ENCODE measurements around the gene NDRG3. TPM values are rescaled to one million over a fixed set of nuclear protein-coding genes. Genes with fewer than 3 reads are reported as not detected.
A peak's percentile ranks its signal among the peaks of the same experiment; 100 is the strongest.

NDRG3 gene
- total RNA-seq, 1 donor from 2014 or later = 36.9 TPM

- H3K27ac ChIP-seq = no peak overlapping the region
- DNase-seq (ENCODE audit: low spot score in 2 of 2) = no peak
- no peak for TF ChIP-seq CTCF (IDR thresholded peaks at IDR 0.05)
- H3K4me3 ChIP-seq = no peak overlapping the region
- no peaks in the 10 kb centered on the region for H3K9me3 ChIP-seq
- H3K36me3 ChIP-seq = peaks cover 8% of the 10 kb centered on the region in 2 donors
- intact Hi-C loops (cut with DNase I) = no loop called here
- H3K4me1 ChIP-seq = peaks cover 0 to 12% of the 10 kb centered on the region in 2 donors
- H3K27me3 ChIP-seq = no peaks in the 10 kb centered on the region
Measured at GRCh38 chr20:36778831-36779655, 33.2 kb upstream of the NDRG3 start.

GRCh38 chr20:36777576-36777975 lies 31.7 kb upstream of the NDRG3 start:
- intact Hi-C loops (cut with DNase I) = no loop called here

GRCh38 chr20:36777167-36777566 lies 31.3 kb upstream of the NDRG3 start:
- H3K4me3 ChIP-seq = no peak overlapping the region
- peaks cover 0 to 4% of the 10 kb centered on the region in 2 donors for H3K36me3 ChIP-seq
- intact Hi-C loops (cut with DNase I) = no loop called here
- H3K9me3 ChIP-seq = no peaks in the 10 kb centered on the region
- peaks cover 3 to 19% of the 10 kb centered on the region in 2 donors for H3K4me1 ChIP-seq
- no peaks in the 10 kb centered on the region for H3K27me3 ChIP-seq
- DNase-seq (ENCODE audit: low spot score in 2 of 2) = no peak
- no peak for TF ChIP-seq CTCF (IDR thresholded peaks at IDR 0.05)
- no peak overlapping the region for H3K27ac ChIP-seq

More at GRCh38 chr20:36777576-36777975, 31.7 kb upstream of the NDRG3 start:
- H3K4me1 ChIP-seq = peaks cover 3 to 19% of the 10 kb centered on the region in 2 donors
- no peak for TF ChIP-seq CTCF (IDR thresholded peaks at IDR 0.05)
- peaks cover 0 to 4% of the 10 kb centered on the region in 2 donors for H3K36me3 ChIP-seq
- DNase-seq (ENCODE audit: low spot score in 2 of 2) = no peak
- H3K27ac ChIP-seq = no peak overlapping the region
- no peak overlapping the region for H3K4me3 ChIP-seq
- no peaks in the 10 kb centered on the region for H3K27me3 ChIP-seq
- H3K9me3 ChIP-seq = no peaks in the 10 kb centered on the region

- intact Hi-C loops (cut with DNase I) = no loop called here
- no peak for TF ChIP-seq CTCF (IDR thresholded peaks at IDR 0.05)
- peaks cover 3 to 19% of the 10 kb centered on the region in 2 donors for H3K4me1 ChIP-seq
- H3K9me3 ChIP-seq = no peaks in the 10 kb centered on the region
- no peak overlapping the region for H3K4me3 ChIP-seq
- no peaks in the 10 kb centered on the region for H3K27me3 ChIP-seq
- H3K36me3 ChIP-seq = peaks cover 0 to 4% of the 10 kb centered on the region in 2 donors
- peak overlapping the region in 1 of 2 donors; percentile 97 for H3K27ac ChIP-seq
- no peak for DNase-seq (ENCODE audit: low spot score in 2 of 2)
Measured at GRCh38 chr20:36775826-36776225, 29.9 kb upstream of the NDRG3 start.

GRCh38 chr20:36775196-36775595 lies 29.3 kb upstream of the NDRG3 start:
- Histone ChIP-seq H3K4me1 (peaks cover 3 to 19% of the 10 kb centered on the region in 2 donors), H3K27me3 (no peaks in the 10 kb centered on the region), H3K4me3 (no peak overlapping the region), H3K27ac (peak overlapping the region; percentile 97 to 98), H3K36me3 (peaks cover 0 to 4% of the 10 kb centered on the region in 2 donors), H3K9me3 (no peaks in the 10 kb centered on the region)
- TF ChIP-seq CTCF (IDR thresholded peaks at IDR 0.05) = no peak
- intact Hi-C loops (cut with DNase I) = no loop called here
- DNase-seq (ENCODE audit: low spot score in 2 of 2) = no peak

Data from ascending aorta (tissue), 2 donors.